CD4-positive, alpha-beta T cell (primary cell): Measurements from ENCODE around the gene MTG2. TPM values are rescaled to one million over a fixed set of nuclear protein-coding genes. Genes with fewer than 3 reads are reported as not detected.

Experiments used
- ATAC-seq: fragments of 200-7000 bp; cut with Tn5 transposase; one replicate; pipeline ENCODE4 v1.10.0; 2022; ENCODE audit warnings: mild to moderate bottlenecking; ENCODE audit not compliant: poor library complexity
- CTCF ChIA-PET: fragments of 350-600 bp; sonication (Branson Sonifier 250); formaldehyde crosslinking; loops from one replicate; lab custom pipeline; 2021; ENCODE audit warnings: antibody characterized with exemption, inconsistent platforms; lab: Charles Lee
- POLR2A ChIA-PET: fragments of 350-600 bp; sonication (Branson Sonifier 250); formaldehyde crosslinking; loops from one replicate; lab custom pipeline; 2021; ENCODE audit warnings: antibody characterized with exemption, inconsistent platforms; lab: Charles Lee
- DNase-seq, 14 experiments: peaks; one replicate each; pipeline ENCODE4 v3.0.0-alpha.2; 2013 to 2020; ENCODE audit warnings: mixed read lengths in 2 of 14
- H3K27ac ChIP-seq, 2 donors: one replicate each; pipeline versions ENCODE4 v1.5.1 to v1.7.0; 2013; ENCODE audit warnings: low read length in 2 of 2, low read depth in 1 of 2, mild to moderate bottlenecking in 1 of 2
- H3K27me3 ChIP-seq, 2 experiments: 1 replicate in 1 of 2; 2 replicates in 1 of 2; pipeline versions ENCODE4 v1.6.1 to v1.7.0; 2013; ENCODE audit warnings: low read length in 2 of 2, control low read depth in 1 of 2, mild to moderate bottlenecking in 1 of 2, moderate library complexity in 1 of 2; ENCODE audit not compliant: insufficient read depth in 2 of 2, control insufficient read depth in 1 of 2
- H3K36me3 ChIP-seq: one replicate; pipeline ENCODE4 v1.6.1; 2013; ENCODE audit warnings: low read length, control low read depth; ENCODE audit not compliant: insufficient read depth
- H3K4me1 ChIP-seq: one replicate; pipeline ENCODE4 v1.6.1; 2013; ENCODE audit warnings: low read length, control low read depth; ENCODE audit not compliant: insufficient read depth
- H3K4me3 ChIP-seq: one replicate; pipeline ENCODE4 v1.5.1; 2013; ENCODE audit warnings: mild to moderate bottlenecking, low read length, moderate library complexity
- H3K9me3 ChIP-seq, 2 experiments: 1 replicate in 1 of 2; 2 replicates in 1 of 2; pipeline versions ENCODE4 v1.6.1 to v1.7.0; 2013; ENCODE audit warnings: low read length in 2 of 2, mild to moderate bottlenecking in 2 of 2, control low read depth in 1 of 2, moderate library complexity in 1 of 2; ENCODE audit not compliant: control insufficient read depth in 1 of 2, insufficient read depth in 1 of 2
- H3K27ac Mint-ChIP-seq: one replicate; pipeline ENCODE4 v1.8.0; 2020; ENCODE audit warnings: mixed read lengths
- H3K27me3 Mint-ChIP-seq: one replicate; pipeline ENCODE4 v1.8.0; 2021; ENCODE audit warnings: mixed read lengths
- H3K36me3 Mint-ChIP-seq: one replicate; pipeline ENCODE4 v1.8.0; 2021; ENCODE audit warnings: low read depth, mixed read lengths
- H3K4me1 Mint-ChIP-seq: one replicate; pipeline ENCODE4 v1.8.0; 2021; ENCODE audit warnings: low read depth, mixed read lengths
- H3K4me3 Mint-ChIP-seq: one replicate; pipeline ENCODE4 v1.8.0; 2020; ENCODE audit warnings: mild to moderate bottlenecking, mixed read lengths
- H3K9me3 Mint-ChIP-seq: one replicate; pipeline ENCODE4 v1.8.0; 2020; ENCODE audit warnings: mixed read lengths
- intact Hi-C, 2 experiments: fragments of 100-400 bp; cut with DNase I in 1 of 2; cut with micrococcal nuclease in 1 of 2; formaldehyde crosslinking; loops; one replicate each; pipeline versions ENCODE4 v1.15.1 to v1.9.0; 2023 to 2025; cut with DNase I, micrococcal nuclease
- total RNA-seq, 174 experiments: library from RNA in 2 of 174; stranded (reverse) in 2 of 174; gene quantifications; one replicate each; pipeline ENCODE4 v1.2.3 and lab custom pipeline; 2021 to 2026
- TF ChIP-seq, protein P1 (sequence below): fragments of 200-600 bp; IDR thresholded peaks from one replicate; pipeline ENCODE4 v1.8.0; 2022; ENCODE audit warnings: antibody characterized with exemption, mild to moderate bottlenecking

The MTG2 gene
- total RNA-seq, 2 experiments from 2014 or later: 9.5 to 9.9 TPM

DNA sequence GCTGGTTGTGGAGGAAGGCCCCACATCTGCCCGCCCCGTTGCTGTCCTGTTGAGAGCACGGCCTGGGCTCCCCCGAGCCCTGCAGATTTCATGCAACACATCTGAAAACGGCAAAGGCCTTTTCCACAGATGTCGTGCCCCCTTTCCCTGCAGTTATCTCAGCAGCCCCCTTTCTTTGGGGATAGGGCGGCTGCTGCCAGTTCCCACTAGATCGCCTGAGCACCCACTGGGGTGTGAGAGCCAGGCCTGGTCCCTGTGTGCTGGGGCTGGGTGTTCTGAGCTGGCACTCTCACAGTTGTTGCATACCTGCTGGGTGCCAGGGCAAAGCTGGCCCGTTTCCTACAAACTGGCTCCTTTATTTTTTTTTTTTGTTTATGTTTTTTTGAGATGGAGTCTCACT, 12.3 kb upstream of the MTG2 start:
- intact Hi-C loops: no loop called here
- CTCF ChIA-PET: no interaction called here
- Mint-ChIP-seq H3K27me3 (no peaks in the 10 kb centered on the region), H3K27ac (no peak overlapping the region), H3K4me3 (no peak overlapping the region), H3K4me1 (no peaks in the 10 kb centered on the region), H3K36me3 (peaks cover 26% of the 10 kb centered on the region), H3K9me3 (no peaks in the 10 kb centered on the region)
- TF ChIP-seq, protein P1, sequence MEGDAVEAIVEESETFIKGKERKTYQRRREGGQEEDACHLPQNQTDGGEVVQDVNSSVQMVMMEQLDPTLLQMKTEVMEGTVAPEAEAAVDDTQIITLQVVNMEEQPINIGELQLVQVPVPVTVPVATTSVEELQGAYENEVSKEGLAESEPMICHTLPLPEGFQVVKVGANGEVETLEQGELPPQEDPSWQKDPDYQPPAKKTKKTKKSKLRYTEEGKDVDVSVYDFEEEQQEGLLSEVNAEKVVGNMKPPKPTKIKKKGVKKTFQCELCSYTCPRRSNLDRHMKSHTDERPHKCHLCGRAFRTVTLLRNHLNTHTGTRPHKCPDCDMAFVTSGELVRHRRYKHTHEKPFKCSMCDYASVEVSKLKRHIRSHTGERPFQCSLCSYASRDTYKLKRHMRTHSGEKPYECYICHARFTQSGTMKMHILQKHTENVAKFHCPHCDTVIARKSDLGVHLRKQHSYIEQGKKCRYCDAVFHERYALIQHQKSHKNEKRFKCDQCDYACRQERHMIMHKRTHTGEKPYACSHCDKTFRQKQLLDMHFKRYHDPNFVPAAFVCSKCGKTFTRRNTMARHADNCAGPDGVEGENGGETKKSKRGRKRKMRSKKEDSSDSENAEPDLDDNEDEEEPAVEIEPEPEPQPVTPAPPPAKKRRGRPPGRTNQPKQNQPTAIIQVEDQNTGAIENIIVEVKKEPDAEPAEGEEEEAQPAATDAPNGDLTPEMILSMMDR: no peak
- H3K27ac ChIP-seq: no peak overlapping the region
- POLR2A ChIA-PET: no interaction called here
- H3K27me3 ChIP-seq: no peaks in the 10 kb centered on the region
- DNase-seq: no peak
- no peaks in the 10 kb centered on the region for H3K4me1 ChIP-seq
- ATAC-seq: no peak
- H3K36me3 ChIP-seq: peaks cover 20% of the 10 kb centered on the region
- H3K4me3 ChIP-seq: no peak overlapping the region
- H3K9me3 ChIP-seq: no peaks in the 10 kb centered on the region

DNA sequence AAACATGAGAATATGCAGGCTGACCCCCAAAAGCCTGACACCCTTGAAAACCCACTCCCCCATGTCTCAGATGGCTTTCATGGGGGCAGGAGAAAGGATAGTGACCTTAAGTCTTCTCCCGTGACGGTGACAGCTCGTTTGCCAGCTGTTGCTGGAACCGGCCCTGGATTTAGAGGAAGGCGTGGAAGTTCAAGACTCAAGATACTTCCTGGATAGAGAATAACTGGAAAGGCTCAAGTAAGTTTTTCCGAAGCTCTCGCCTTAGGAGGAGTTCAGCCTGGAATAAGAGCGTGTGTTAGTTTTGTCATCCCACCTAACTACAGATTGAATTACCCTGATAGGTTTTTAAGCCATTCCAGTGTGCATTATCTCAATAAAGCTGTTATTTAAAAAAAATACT, 11.6 kb upstream of the MTG2 start:
- H3K27ac ChIP-seq: no peak overlapping the region
- DNase-seq (no peak), ATAC-seq (no peak)
- POLR2A ChIA-PET: no interaction called here
- Mint-ChIP-seq H3K4me1 (no peaks in the 10 kb centered on the region), H3K9me3 (no peaks in the 10 kb centered on the region), H3K27me3 (no peaks in the 10 kb centered on the region), H3K27ac (no peak overlapping the region), H3K4me3 (no peak overlapping the region), H3K36me3 (peaks cover 23% of the 10 kb centered on the region)
- H3K4me1 ChIP-seq: no peaks in the 10 kb centered on the region
- TF ChIP-seq, protein P1: no peak
- CTCF ChIA-PET: no interaction called here
- intact Hi-C loops: no loop called here
- no peaks in the 10 kb centered on the region for H3K9me3 ChIP-seq
- no peaks in the 10 kb centered on the region for H3K27me3 ChIP-seq
- no peak overlapping the region for H3K4me3 ChIP-seq
- H3K36me3 ChIP-seq: peaks cover 16% of the 10 kb centered on the region

DNA sequence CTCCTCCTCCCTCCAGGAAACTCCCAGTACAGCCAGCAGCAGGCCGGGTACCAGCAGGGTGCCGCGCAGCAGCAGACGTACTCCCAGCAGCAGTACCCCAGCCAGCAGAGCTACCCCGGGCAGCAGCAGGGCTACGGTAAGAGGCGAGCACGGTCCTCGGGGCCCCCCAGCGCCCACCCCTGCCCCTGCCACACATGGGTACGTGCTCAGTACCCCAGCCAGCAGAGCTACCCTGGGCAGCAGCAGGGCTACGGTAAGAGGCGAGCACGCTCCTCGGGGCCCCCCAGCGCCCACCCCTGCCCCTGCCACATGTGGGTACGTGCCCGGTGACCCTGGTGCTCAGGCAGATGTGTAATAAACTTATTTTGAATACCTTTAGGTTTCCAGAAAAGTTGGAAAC, 10.2 kb upstream of the MTG2 start:
- ATAC-seq (no peak), DNase-seq (no peak)
- Histone ChIP-seq H3K4me3 (no peak overlapping the region), H3K27me3 (no peaks in the 10 kb centered on the region), H3K27ac (no peak overlapping the region), H3K4me1 (no peaks in the 10 kb centered on the region), H3K36me3 (peaks cover 17% of the 10 kb centered on the region), H3K9me3 (no peaks in the 10 kb centered on the region)
- Mint-ChIP-seq H3K36me3 (peaks cover 23% of the 10 kb centered on the region), H3K9me3 (no peaks in the 10 kb centered on the region), H3K27ac (no peak overlapping the region), H3K4me1 (no peaks in the 10 kb centered on the region), H3K27me3 (no peaks in the 10 kb centered on the region), H3K4me3 (no peak overlapping the region)
- CTCF ChIA-PET: no interaction called here
- POLR2A ChIA-PET: no interaction called here
- intact Hi-C loops: no loop called here
- TF ChIP-seq, protein P1: no peak
